ENCODE measurements around the gene PHLDB2. TPM values are rescaled to one million over a fixed set of nuclear protein-coding genes. Genes with fewer than 3 reads are reported as not detected.

Gene PHLDB2
- total RNA-seq, 1 donor from 2014 or later: 43.5 TPM

DNA sequence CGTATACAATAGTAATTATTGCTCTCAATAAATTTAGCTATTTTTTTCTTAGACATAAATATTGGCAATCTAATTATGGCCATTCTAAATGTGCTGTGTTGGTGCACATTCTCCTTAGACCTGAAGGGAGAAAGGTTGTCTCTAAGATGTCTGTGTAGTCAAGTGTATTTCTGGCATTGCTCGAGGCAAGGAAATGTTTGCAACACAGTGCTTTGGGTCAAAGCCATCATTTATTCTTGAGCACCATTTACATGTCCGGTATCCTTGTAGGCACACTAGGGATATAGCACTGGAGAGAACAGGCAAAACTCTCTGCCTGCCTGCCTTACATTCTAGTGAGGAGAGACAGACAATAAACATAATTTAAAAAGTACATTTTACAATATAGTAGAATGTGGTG, 2.6 kb upstream of the PHLDB2 start:
- no peak for DNase-seq (ENCODE audit: extremely low spot score, unreplicated experiment)
- no peaks in the 10 kb centered on the region for H3K9me3 Mint-ChIP-seq
- peaks cover 18% of the 10 kb centered on the region for H3K27me3 Mint-ChIP-seq
- H3K36me3 Mint-ChIP-seq: peaks cover 3% of the 10 kb centered on the region
- peaks cover 27% of the 10 kb centered on the region for H3K4me1 Mint-ChIP-seq (ENCODE audit: unreplicated experiment)
- TF ChIP-seq, protein P1, sequence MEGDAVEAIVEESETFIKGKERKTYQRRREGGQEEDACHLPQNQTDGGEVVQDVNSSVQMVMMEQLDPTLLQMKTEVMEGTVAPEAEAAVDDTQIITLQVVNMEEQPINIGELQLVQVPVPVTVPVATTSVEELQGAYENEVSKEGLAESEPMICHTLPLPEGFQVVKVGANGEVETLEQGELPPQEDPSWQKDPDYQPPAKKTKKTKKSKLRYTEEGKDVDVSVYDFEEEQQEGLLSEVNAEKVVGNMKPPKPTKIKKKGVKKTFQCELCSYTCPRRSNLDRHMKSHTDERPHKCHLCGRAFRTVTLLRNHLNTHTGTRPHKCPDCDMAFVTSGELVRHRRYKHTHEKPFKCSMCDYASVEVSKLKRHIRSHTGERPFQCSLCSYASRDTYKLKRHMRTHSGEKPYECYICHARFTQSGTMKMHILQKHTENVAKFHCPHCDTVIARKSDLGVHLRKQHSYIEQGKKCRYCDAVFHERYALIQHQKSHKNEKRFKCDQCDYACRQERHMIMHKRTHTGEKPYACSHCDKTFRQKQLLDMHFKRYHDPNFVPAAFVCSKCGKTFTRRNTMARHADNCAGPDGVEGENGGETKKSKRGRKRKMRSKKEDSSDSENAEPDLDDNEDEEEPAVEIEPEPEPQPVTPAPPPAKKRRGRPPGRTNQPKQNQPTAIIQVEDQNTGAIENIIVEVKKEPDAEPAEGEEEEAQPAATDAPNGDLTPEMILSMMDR (conservative IDR thresholded peaks at IDR 0.05): no peak
- H3K27ac Mint-ChIP-seq: no peak overlapping the region
- peak overlapping the region; percentile 71 for H3K4me3 Mint-ChIP-seq

DNA sequence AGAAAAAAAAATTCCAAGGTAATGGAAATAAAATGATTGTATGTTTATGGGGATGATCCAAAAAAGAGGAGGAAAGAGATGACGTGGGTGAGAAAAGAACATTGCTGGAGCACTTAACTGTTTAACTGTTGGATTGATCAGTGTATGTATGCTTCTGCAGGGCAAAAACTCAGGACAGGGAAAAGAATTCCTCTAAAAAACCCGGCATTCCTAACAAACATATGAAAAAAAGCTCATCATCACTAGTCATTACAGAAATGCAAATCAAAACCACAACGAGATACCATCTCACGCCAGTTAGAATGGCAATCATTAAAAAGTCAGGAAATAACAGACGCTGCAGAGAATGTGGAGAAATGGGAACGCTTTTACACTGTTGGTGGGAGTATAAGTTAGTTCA, 1.6 kb upstream of the PHLDB2 start:
- DNase-seq (ENCODE audit: extremely low spot score, unreplicated experiment): no peak
- H3K4me3 Mint-ChIP-seq: peak overlapping the region; percentile 57
- peaks cover 3% of the 10 kb centered on the region for H3K36me3 Mint-ChIP-seq
- no peaks in the 10 kb centered on the region for H3K9me3 Mint-ChIP-seq
- no peak overlapping the region for H3K27ac Mint-ChIP-seq
- H3K4me1 Mint-ChIP-seq (ENCODE audit: unreplicated experiment): peaks cover 26% of the 10 kb centered on the region
- TF ChIP-seq, protein P1 (conservative IDR thresholded peaks at IDR 0.05): no peak
- peaks cover 19% of the 10 kb centered on the region for H3K27me3 Mint-ChIP-seq

- H3K27ac Mint-ChIP-seq: peak overlapping the region; percentile 70
- TF ChIP-seq, protein P1 (conservative IDR thresholded peaks at IDR 0.05): no peak
- no peaks in the 10 kb centered on the region for H3K9me3 Mint-ChIP-seq
- H3K4me3 Mint-ChIP-seq: peak overlapping the region; percentile 97
- DNase-seq (ENCODE audit: extremely low spot score, unreplicated experiment): no peak
- peaks cover 34% of the 10 kb centered on the region for H3K4me1 Mint-ChIP-seq (ENCODE audit: unreplicated experiment)
- peaks cover 19% of the 10 kb centered on the region for H3K27me3 Mint-ChIP-seq
- H3K36me3 Mint-ChIP-seq: peaks cover 3% of the 10 kb centered on the region
Observed at GRCh38 chr3:111858642-111859041, 423 bp upstream of the PHLDB2 start.

DNA sequence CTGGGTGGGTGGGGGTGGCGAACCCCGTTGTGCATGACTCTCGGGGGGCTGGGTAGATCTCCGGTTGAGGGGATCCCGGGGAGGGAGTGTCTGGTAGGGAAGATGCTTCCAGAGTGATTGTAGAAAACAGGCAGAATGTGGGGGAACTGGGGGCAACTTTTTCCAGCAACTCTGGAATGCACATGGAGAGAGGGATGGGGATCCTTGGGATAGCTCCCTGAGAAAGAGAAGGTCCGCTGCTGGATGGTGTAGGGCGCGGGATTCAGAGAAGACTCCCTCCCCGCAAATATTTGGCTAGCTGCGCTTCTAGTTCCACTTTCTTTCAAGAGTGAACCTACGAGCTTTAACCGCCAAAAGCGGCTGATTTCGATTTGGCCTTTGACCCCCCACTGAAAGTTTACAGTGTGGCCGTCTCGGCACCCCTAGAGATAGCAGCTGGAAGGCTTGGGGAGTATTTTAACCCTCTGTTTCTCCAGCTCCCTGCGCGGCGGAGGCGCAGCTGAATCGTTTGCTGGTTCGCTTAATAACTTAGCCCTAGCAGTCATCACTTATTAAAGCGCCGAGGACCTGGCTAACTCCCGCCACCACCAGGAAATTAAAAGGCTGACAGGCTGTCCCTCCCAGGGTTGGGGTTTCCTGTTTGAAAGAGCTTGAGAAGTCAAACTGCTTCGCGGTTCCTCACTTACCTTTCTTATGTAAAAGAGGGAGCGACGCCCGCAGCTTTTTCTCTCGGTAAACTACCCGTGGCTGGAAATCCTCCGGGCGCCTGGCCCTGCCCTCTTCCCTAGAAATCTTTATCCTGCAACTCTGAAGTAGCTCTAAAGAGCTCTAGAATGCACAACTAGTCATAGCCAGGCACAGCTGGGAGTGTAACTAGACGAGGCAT, 1.2 kb downstream of the PHLDB2 start:
- Mint-ChIP-seq H3K4me3 (peak overlapping the region; percentile 97), H3K36me3 (peaks cover 3% of the 10 kb centered on the region), H3K27ac (peak overlapping the region; percentile 86), H3K27me3 (peaks cover 13% of the 10 kb centered on the region), H3K4me1 (ENCODE audit: unreplicated experiment) (peaks cover 41% of the 10 kb centered on the region), H3K9me3 (no peaks in the 10 kb centered on the region)
- TF ChIP-seq, protein P1 (conservative IDR thresholded peaks at IDR 0.05): peak; percentile 66
- peak; percentile 72 for DNase-seq (ENCODE audit: extremely low spot score, unreplicated experiment)

DNA sequence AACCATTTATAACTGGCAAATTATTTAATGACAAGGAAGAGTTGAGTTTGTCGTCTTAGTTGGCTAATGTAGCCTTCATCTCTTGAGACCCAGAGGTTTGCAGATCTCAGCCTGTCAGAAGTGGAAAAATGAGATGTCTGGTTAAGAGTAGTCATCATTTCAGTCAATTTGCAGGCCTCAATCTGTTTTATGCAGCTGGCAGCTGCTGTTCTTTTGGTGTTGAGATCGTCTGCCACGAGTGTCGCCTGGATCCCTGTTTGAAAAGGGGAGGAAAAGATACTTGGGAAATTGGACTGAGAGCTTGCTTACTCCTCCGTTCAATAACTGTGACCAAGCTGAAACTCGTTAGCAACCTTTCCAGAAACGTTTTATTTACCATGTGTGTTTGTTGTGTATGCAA, 2.3 kb downstream of the PHLDB2 start:
- Mint-ChIP-seq H3K4me3 (peak overlapping the region; percentile 97), H3K4me1 (ENCODE audit: unreplicated experiment) (peaks cover 47% of the 10 kb centered on the region), H3K36me3 (peaks cover 3% of the 10 kb centered on the region), H3K9me3 (no peaks in the 10 kb centered on the region), H3K27ac (peak overlapping the region; percentile 86), H3K27me3 (peaks cover 13% of the 10 kb centered on the region)
- TF ChIP-seq, protein P1 (conservative IDR thresholded peaks at IDR 0.05): no peak
- no peak for DNase-seq (ENCODE audit: extremely low spot score, unreplicated experiment)

Data from type B pancreatic cell (in vitro differentiated cells).